LNCAP (cell line): Measurements from ENCODE around the gene ISYNA1.

ENCODE experiments used
- CTCF ChIP-seq: fragments of 450-650 bp; IDR thresholded peaks from 2 replicates; pipeline ENCODE4 v1.5.1; 2017; ENCODE audit warnings: mild to moderate bottlenecking

ISYNA1 gene

GRCh38 chr19:18391509-18392075, 46.3 kb downstream of the ISYNA1 start:
- TF ChIP-seq CTCF, result no peak

GRCh38 chr19:18390065-18390907, 47.6 kb downstream of the ISYNA1 start:
- TF ChIP-seq CTCF, result no peak

- TF ChIP-seq CTCF, result no peak
Measured at GRCh38 chr19:18389726-18390064, 48.2 kb downstream of the ISYNA1 start.

GRCh38 chr19:18388960-18389725, 48.8 kb downstream of the ISYNA1 start:
- no peak for TF ChIP-seq CTCF

GRCh38 chr19:18388100-18388959, 49.6 kb downstream of the ISYNA1 start:
- TF ChIP-seq CTCF, result peak; percentile 99

GRCh38 chr19:18386543-18387271, 51.2 kb downstream of the ISYNA1 start:
- TF ChIP-seq CTCF, result no peak
